ENCODE data around the gene PRR19. TPM values are rescaled to one million over a fixed set of nuclear protein-coding genes. Genes with fewer than 3 reads are reported as not detected.
A peak's percentile ranks its signal among the peaks of the same experiment; 100 is the strongest.

The PRR19 gene
- polyA plus RNA-seq, 3 donors = 0.35 to 0.51 (median 0.38) TPM

- Histone ChIP-seq H3K27me3 (ENCODE audit: control insufficient read depth in 2 of 2, insufficient read depth in 2 of 2, low read length in 2 of 2) (peaks cover 19 to 41% of the 10 kb centered on the region in 2 donors), H4K20me1 (ENCODE audit: insufficient read depth, low read length) (no peaks in the 10 kb centered on the region), H3K9me3 (replicated peaks in 1 of 2; ENCODE audit: control insufficient read depth in 1 of 2, insufficient read depth in 1 of 2, low read length in 2 of 2) (peaks cover 0 to 3% of the 10 kb centered on the region in 2 donors), H3K9ac (ENCODE audit: insufficient read depth, low read length, poor library complexity, severe bottlenecking) (no peak overlapping the region), H3K36me3 (replicated peaks in 1 of 2; ENCODE audit: control insufficient read depth in 1 of 2, insufficient read depth in 2 of 2, low read length in 2 of 2) (no peaks in the 10 kb centered on the region), H3K79me2 (ENCODE audit: insufficient read depth, low read length) (no peaks in the 10 kb centered on the region), H3K4me1 (ENCODE audit: control insufficient read depth in 1 of 2, insufficient read depth in 2 of 2, low read length in 2 of 2) (peaks cover 21 to 25% of the 10 kb centered on the region in 2 donors), H3K4me2 (replicated peaks; ENCODE audit: extremely low read depth, low read length, poor library complexity, severe bottlenecking) (no peak overlapping the region), H3K27ac (ENCODE audit: low read depth in 1 of 2, low read length in 2 of 2) (no peak overlapping the region), H2AFZ (ENCODE audit: insufficient read depth, low read depth, low read length, poor library complexity, severe bottlenecking) (no peak overlapping the region), H3K4me3 (replicated peaks in 1 of 3; ENCODE audit: low read depth in 2 of 3, low read length in 3 of 3) (no peak overlapping the region)
- Mint-ChIP-seq H3K4me3 (no peak overlapping the region), H3K27ac (no peak overlapping the region), H3K36me3 (peaks cover 0 to 6% of the 10 kb centered on the region in 2 donors), H3K27me3 (ENCODE audit: low read depth in 3 of 3) (peaks cover 53 to 66% (median 59%) of the 10 kb centered on the region in 3 donors), H3K9me3 (peaks cover 0 to 7% (median 4%) of the 10 kb centered on the region in 7 donors), H3K4me1 (peaks cover 23% of the 10 kb centered on the region)
- DNase-seq = no peak
- TF ChIP-seq CTCF (IDR thresholded peaks at IDR 0.05) = no peak
- intact Hi-C loops (cut with micrococcal nuclease) = no loop called here
- WGBS (ENCODE audit: insufficient coverage) = 91% methylated on average over 9 of the region's 13 CpGs
Measured at GRCh38 chr19:42317535-42317934, 15.6 kb downstream of the PRR19 start.

- Histone ChIP-seq H3K27ac (ENCODE audit: low read depth in 1 of 2, low read length in 2 of 2) (no peak overlapping the region), H3K9me3 (replicated peaks in 1 of 2; ENCODE audit: control insufficient read depth in 1 of 2, insufficient read depth in 1 of 2, low read length in 2 of 2) (peaks cover 0 to 7% of the 10 kb centered on the region in 2 donors), H3K79me2 (ENCODE audit: insufficient read depth, low read length) (peaks cover 9% of the 10 kb centered on the region), H2AFZ (ENCODE audit: insufficient read depth, low read depth, low read length, poor library complexity, severe bottlenecking) (no peak overlapping the region), H3K4me2 (replicated peaks; ENCODE audit: extremely low read depth, low read length, poor library complexity, severe bottlenecking) (no peak overlapping the region), H3K36me3 (replicated peaks in 1 of 2; ENCODE audit: control insufficient read depth in 1 of 2, insufficient read depth in 2 of 2, low read length in 2 of 2) (no peaks in the 10 kb centered on the region), H4K20me1 (ENCODE audit: insufficient read depth, low read length) (no peaks in the 10 kb centered on the region), H3K27me3 (ENCODE audit: control insufficient read depth in 2 of 2, insufficient read depth in 2 of 2, low read length in 2 of 2) (peaks cover 24 to 34% of the 10 kb centered on the region in 2 donors), H3K9ac (ENCODE audit: insufficient read depth, low read length, poor library complexity, severe bottlenecking) (no peak overlapping the region), H3K4me1 (ENCODE audit: control insufficient read depth in 1 of 2, insufficient read depth in 2 of 2, low read length in 2 of 2) (peaks cover 15 to 27% of the 10 kb centered on the region in 2 donors), H3K4me3 (replicated peaks in 1 of 3; ENCODE audit: low read depth in 2 of 3, low read length in 3 of 3) (no peak overlapping the region)
- DNase-seq = no peak
- TF ChIP-seq CTCF (IDR thresholded peaks at IDR 0.05) = no peak
- Mint-ChIP-seq H3K36me3 (peaks cover 4 to 8% of the 10 kb centered on the region in 2 donors), H3K27ac (no peak overlapping the region), H3K4me1 (peaks cover 27% of the 10 kb centered on the region), H3K4me3 (peak overlapping the region in 1 of 2 donors; percentile 82), H3K27me3 (ENCODE audit: low read depth in 3 of 3) (peaks cover 42 to 55% (median 51%) of the 10 kb centered on the region in 3 donors), H3K9me3 (peaks cover 0 to 13% (median 8%) of the 10 kb centered on the region in 7 donors)
- intact Hi-C loops (cut with micrococcal nuclease) = loop anchor here in 1 of 2 donors (10.0 kb wide), 1 partner anchor 188 kb away; the partner anchor contains the start of gene POU2F2
- WGBS (ENCODE audit: insufficient coverage) = 76% methylated on average over 7 of the region's 9 CpGs
Measured at GRCh38 chr19:42322305-42322704, 20.4 kb downstream of the PRR19 start.
